Upper lobe of left lung (tissue), 6 donors: ENCODE measurements around the gene VPS35L. TPM values are rescaled to one million over a fixed set of nuclear protein-coding genes. Genes with fewer than 3 reads are reported as not detected.

ENCODE experiments used
- ATAC-seq, 2 donors: fragments of 200-7000 bp; cut with Tn5 transposase; one replicate each; pipeline ENCODE4 v1.9.1; 2022; ENCODE audit warnings: mild to moderate bottlenecking in 2 of 2, moderate library complexity in 2 of 2; ENCODE audit not compliant: low FRiP score in 2 of 2
- DNase-seq, 2 donors: peaks; one replicate each; pipeline ENCODE4 v3.0.0-alpha.2; 2019 to 2020
- H3K27ac ChIP-seq, 4 donors: fragments of 200-600 bp; sonication (generic); one replicate each; pipeline ENCODE4 v1.5.1; 2016 to 2019
- H3K27me3 ChIP-seq, 4 donors: fragments of 200-600 bp; sonication (generic); one replicate each; pipeline ENCODE4 v1.5.1; 2017 to 2019
- H3K36me3 ChIP-seq, 4 donors: fragments of 200-600 bp; sonication (generic); one replicate each; pipeline ENCODE4 v1.5.1; 2016 to 2019
- H3K4me1 ChIP-seq, 4 donors: fragments of 200-600 bp; sonication (generic); one replicate each; pipeline ENCODE4 v1.5.1; 2018 to 2019
- H3K4me3 ChIP-seq, 4 donors: fragments of 200-600 bp; sonication (generic); one replicate each; pipeline ENCODE4 v1.5.1; 2017 to 2019; ENCODE audit warnings: mild to moderate bottlenecking in 2 of 4, moderate library complexity in 1 of 4
- H3K9me3 ChIP-seq, 4 donors: fragments of 200-600 bp; sonication (generic); one replicate each; pipeline ENCODE4 v1.5.1; 2018 to 2019
- EP300 ChIP-seq, 4 donors: sonication (generic); formaldehyde crosslinking; IDR thresholded peaks; one replicate each; pipeline ENCODE4 v1.5.1; 2017; ENCODE audit warnings: antibody characterized with exemption in 4 of 4, control low read depth in 2 of 4
- POLR2A ChIP-seq, 4 donors: fragments of 450-650 bp; IDR thresholded peaks; one replicate each; pipeline ENCODE4 v1.5.1; 2016 to 2017; ENCODE audit warnings: antibody characterized with exemption in 4 of 4, mild to moderate bottlenecking in 2 of 4
- POLR2AphosphoS5 ChIP-seq, 2 donors: sonication (generic); formaldehyde crosslinking; IDR thresholded peaks; one replicate each; pipeline ENCODE4 v1.5.1; 2017; ENCODE audit warnings: antibody characterized with exemption in 2 of 2
- WGBS, 2 donors: methylation state at CpG; one replicate each; pipeline ENCODE4 v1.1.5; 2017 to 2018; 5-methylcytosine and 5-hydroxymethylcytosine counted together
- total RNA-seq, 6 donors: library from RNA; depleted of rRNA in 4 of 6; stranded (reverse); fragments of >200 nt in 4 of 6; gene quantifications; one replicate each; pipeline versions ENCODE4 v1.1.0 to v1.2.1, GENCODE V29; 2016 to 2021
- TF ChIP-seq, protein P1 (sequence below), 6 experiments: fragments of 450-650 bp in 4 of 6; fragments of 200-600 bp in 2 of 6; sonication (generic) in 2 of 6; IDR thresholded peaks; one replicate each; pipeline ENCODE4 v1.5.1; 2016 to 2019; ENCODE audit warnings: antibody characterized with exemption in 6 of 6
- donor health status: DM: no; HTN: no; CAD: no; lungs with moderate emphysema.
- donor health status: DM: no; HTN: yes; CAD: no; lungs with severe emphysema.

The VPS35L gene
- total RNA-seq, 6 donors from 2014 or later = 39.8 to 52.9 (median 45.2) TPM

DNA sequence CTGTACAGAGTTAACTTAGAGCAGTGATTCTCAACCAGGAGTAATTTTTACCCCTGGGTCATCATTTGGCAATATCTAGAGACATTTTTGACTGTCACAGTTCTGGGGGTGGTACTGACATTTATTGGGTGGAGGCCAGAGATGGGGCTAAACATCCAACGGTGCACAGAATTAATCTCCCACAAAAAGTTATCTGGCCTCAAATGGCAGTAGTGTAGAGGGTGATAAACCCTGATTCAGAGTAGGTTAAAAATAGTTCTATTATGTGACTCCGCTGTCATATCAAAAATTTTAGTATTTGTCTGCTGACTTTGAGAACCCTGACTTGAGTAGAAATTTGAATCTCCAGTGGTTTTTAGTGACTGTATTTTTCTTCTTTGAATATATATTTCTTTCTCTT lies 19.1 kb downstream of the VPS35L start:
- Histone ChIP-seq H3K27ac (no peak overlapping the region), H3K4me1 (no peaks in the 10 kb centered on the region), H3K4me3 (no peak overlapping the region), H3K9me3 (no peaks in the 10 kb centered on the region), H3K27me3 (no peaks in the 10 kb centered on the region), H3K36me3 (peaks cover 28 to 94% (median 71%) of the 10 kb centered on the region in 4 donors)
- DNase-seq (no peak), ATAC-seq (no peak)
- TF ChIP-seq, protein P1, sequence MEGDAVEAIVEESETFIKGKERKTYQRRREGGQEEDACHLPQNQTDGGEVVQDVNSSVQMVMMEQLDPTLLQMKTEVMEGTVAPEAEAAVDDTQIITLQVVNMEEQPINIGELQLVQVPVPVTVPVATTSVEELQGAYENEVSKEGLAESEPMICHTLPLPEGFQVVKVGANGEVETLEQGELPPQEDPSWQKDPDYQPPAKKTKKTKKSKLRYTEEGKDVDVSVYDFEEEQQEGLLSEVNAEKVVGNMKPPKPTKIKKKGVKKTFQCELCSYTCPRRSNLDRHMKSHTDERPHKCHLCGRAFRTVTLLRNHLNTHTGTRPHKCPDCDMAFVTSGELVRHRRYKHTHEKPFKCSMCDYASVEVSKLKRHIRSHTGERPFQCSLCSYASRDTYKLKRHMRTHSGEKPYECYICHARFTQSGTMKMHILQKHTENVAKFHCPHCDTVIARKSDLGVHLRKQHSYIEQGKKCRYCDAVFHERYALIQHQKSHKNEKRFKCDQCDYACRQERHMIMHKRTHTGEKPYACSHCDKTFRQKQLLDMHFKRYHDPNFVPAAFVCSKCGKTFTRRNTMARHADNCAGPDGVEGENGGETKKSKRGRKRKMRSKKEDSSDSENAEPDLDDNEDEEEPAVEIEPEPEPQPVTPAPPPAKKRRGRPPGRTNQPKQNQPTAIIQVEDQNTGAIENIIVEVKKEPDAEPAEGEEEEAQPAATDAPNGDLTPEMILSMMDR (IDR thresholded peaks at IDR 0.05) = no peak
- no peak for TF ChIP-seq POLR2A (IDR thresholded peaks at IDR 0.05)
- TF ChIP-seq EP300 (IDR thresholded peaks at IDR 0.05) = no peak
- TF ChIP-seq POLR2AphosphoS5 (IDR thresholded peaks at IDR 0.05) = no peak
- 75 to 82% methylated on average over 2 of the region's 2 CpGs for WGBS, 2 donors

DNA sequence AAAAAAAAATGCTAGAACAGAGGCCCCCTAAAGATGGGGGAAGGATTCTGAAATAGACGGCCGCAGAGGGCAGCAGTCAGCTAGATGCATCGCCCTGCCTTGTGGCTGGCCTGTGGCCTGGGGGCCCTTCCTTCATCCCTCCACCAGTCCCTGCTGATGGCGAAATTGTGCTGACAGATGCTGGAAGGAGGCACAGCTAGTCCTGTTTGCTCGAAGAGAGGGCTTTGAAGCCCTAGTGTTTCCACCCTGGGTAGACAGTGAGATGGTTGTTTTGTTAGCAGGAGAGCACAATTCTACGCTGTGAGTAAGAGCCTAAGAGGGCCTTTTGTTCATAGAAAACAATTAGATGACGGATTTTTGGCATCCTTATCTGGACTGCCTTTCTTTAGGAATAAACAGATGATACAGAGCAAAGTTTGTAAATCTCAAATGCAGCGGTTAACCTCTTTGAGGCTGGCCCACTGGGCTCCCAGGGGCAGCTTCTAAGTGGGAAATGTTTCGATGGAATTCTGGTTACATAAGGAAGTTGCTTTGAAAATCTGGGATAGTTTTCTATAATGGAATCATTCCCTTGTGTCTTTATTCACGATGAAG lies 23.0 kb downstream of the VPS35L start:
- no peak for DNase-seq
- TF ChIP-seq, protein P1 (IDR thresholded peaks at IDR 0.05) = no peak
- no peak for TF ChIP-seq POLR2AphosphoS5 (IDR thresholded peaks at IDR 0.05)
- no peak for TF ChIP-seq POLR2A (IDR thresholded peaks at IDR 0.05)
- no peak for TF ChIP-seq EP300 (IDR thresholded peaks at IDR 0.05)
- Histone ChIP-seq H3K27me3 (no peaks in the 10 kb centered on the region), H3K27ac (no peak overlapping the region), H3K4me3 (no peak overlapping the region), H3K4me1 (no peaks in the 10 kb centered on the region), H3K36me3 (peaks cover 31 to 92% (median 65%) of the 10 kb centered on the region in 4 donors), H3K9me3 (no peaks in the 10 kb centered on the region)
- 81 to 82% methylated on average over 8 to 10 of the region's 10 CpGs for WGBS, 2 donors
- ATAC-seq = peak in 1 of 2 donors; percentile 69

DNA sequence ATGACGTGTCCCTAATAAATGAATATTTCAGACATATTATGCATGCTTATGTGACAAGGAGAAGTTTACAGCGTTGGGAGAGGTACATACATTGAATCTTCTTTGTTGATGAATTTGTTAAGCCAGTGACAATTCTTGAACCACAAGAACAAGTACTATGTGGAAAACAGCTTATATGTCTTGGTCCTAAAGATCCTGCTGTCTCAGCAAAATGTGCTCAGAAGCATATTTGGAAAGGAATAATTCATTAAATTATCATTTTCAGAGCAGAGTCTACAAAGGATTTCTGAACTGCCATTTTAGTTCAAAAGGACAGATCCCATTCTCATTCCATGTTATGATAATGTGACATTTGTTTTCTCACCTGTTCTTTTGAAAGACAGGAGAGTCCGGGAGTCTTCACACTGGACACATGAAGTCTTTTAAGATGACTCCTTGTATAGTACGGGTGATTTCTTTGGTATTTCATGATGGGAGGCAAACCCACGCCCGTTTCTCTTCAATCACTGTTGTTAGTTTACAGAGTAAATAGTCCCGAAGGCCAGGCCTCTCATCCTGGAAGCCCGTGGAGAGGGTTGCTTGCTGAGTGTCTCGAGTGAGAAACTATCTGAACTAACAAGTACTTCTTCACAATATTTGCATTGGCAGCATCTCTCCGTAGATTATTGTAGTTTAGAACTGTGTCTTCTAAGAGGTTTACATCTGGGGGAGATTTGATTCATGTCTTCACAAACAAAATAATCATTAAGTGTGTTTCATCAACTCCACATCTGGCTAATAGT lies 26.7 kb downstream of the VPS35L start:
- H3K4me1 ChIP-seq = no peaks in the 10 kb centered on the region
- H3K9me3 ChIP-seq = no peaks in the 10 kb centered on the region
- H3K4me3 ChIP-seq = no peak overlapping the region
- DNase-seq = no peak
- H3K27ac ChIP-seq = no peak overlapping the region
- peaks cover 22 to 88% (median 51%) of the 10 kb centered on the region in 4 donors for H3K36me3 ChIP-seq
- no peaks in the 10 kb centered on the region for H3K27me3 ChIP-seq
- WGBS, 2 donors = 69 to 70% methylated on average over 10 of the region's 10 CpGs
- no peak for ATAC-seq
- TF ChIP-seq POLR2AphosphoS5 (IDR thresholded peaks at IDR 0.05) = no peak
- no peak for TF ChIP-seq POLR2A (IDR thresholded peaks at IDR 0.05)
- TF ChIP-seq, protein P1 (IDR thresholded peaks at IDR 0.05) = no peak
- no peak for TF ChIP-seq EP300 (IDR thresholded peaks at IDR 0.05)

DNA sequence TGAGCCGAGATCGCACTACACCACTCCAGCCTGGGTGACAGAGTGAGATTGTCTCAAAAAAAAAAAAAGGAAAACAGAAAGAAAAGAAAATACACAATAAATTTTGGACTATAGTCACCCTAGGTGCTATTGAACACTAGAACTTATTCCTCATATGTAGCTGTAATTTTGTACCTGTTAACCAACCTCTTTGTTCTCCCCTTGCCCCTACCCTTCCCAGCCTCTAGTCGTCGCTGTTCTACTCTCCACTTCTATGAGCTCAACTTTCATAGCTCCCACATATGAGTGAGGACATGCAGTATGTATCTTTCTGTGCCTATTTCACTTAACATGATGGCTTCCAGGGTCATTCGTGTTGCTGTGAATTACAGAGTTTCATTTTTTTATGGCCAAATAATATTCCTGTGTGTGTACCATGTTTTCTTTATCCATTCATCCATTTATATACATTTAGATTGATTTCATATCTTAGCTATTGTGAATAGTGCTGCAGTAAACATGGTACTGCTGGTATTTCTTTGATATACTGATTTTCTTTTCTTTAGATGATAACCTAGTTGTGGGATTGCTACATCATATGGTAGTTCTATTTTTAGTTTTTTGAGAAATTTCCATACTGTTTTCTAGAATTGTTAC lies 28.3 kb downstream of the VPS35L start:
- DNase-seq = peak in 1 of 2 donors; percentile 25
- whole genome bisulfite sequencing, 2 donors = 55 to 63% methylated on average over 5 of the region's 5 CpGs

More for the DNA sequence above, 28.3 kb downstream of the VPS35L start:
- TF ChIP-seq, protein P1 (IDR thresholded peaks at IDR 0.05) = peak; percentile 34 to 68 (median 61)
- TF ChIP-seq POLR2A (IDR thresholded peaks at IDR 0.05) = no peak
- peak; percentile 66 to 79 for ATAC-seq
- Histone ChIP-seq H3K36me3 (peaks cover 15 to 81% (median 36%) of the 10 kb centered on the region in 4 donors), H3K4me1 (no peaks in the 10 kb centered on the region), H3K4me3 (no peak overlapping the region), H3K27me3 (no peaks in the 10 kb centered on the region), H3K27ac (no peak overlapping the region), H3K9me3 (no peaks in the 10 kb centered on the region)
